Activated naive CD8-positive, alpha-beta T cell treated with anti-CD3 and anti-CD28 coated beads, Interleukin-2, amount 50 U/mL, for 24 hours (primary cell): ENCODE measurements around the gene PPP1R7.
A peak's percentile ranks its signal among the peaks of the same experiment; 100 is the strongest.

Experiments used
- ATAC-seq: fragments of 150-1000 bp; cut with Tn5 transposase; one replicate; pipeline ENCODE4 v1.10.0; 2021
- DNase-seq: peaks from one replicate; pipeline ENCODE4 v3.0.0; 2021
- H3K27ac Mint-ChIP-seq: one replicate; pipeline ENCODE4 v1.8.0; 2021; ENCODE audit warnings: mild to moderate bottlenecking, mixed read lengths
- H3K27me3 Mint-ChIP-seq: one replicate; pipeline ENCODE4 v1.8.0; 2021; ENCODE audit warnings: mixed read lengths
- H3K36me3 Mint-ChIP-seq: one replicate; pipeline ENCODE4 v1.8.0; 2021; ENCODE audit warnings: low read depth, mixed read lengths
- H3K4me1 Mint-ChIP-seq: one replicate; pipeline ENCODE4 v1.8.0; 2021; ENCODE audit warnings: mixed read lengths
- H3K4me3 Mint-ChIP-seq: one replicate; pipeline ENCODE4 v1.8.0; 2021; ENCODE audit warnings: mild to moderate bottlenecking, moderate library complexity, mixed read lengths
- H3K9me3 Mint-ChIP-seq: one replicate; pipeline ENCODE4 v1.8.0; 2021; ENCODE audit warnings: mixed read lengths

The PPP1R7 gene

GRCh38 chr2:241208058-241208457 lies 57.8 kb downstream of the PPP1R7 start:
- no peak for DNase-seq
- no peaks in the 10 kb centered on the region for H3K9me3 Mint-ChIP-seq
- H3K27ac Mint-ChIP-seq = no peak overlapping the region
- no peaks in the 10 kb centered on the region for H3K27me3 Mint-ChIP-seq
- H3K36me3 Mint-ChIP-seq = no peaks in the 10 kb centered on the region
- no peak for ATAC-seq
- H3K4me1 Mint-ChIP-seq = no peaks in the 10 kb centered on the region
- H3K4me3 Mint-ChIP-seq = no peak overlapping the region

- H3K36me3 Mint-ChIP-seq = no peaks in the 10 kb centered on the region
- DNase-seq (no peak), ATAC-seq (no peak)
- H3K4me3 Mint-ChIP-seq = no peak overlapping the region
- H3K4me1 Mint-ChIP-seq = no peaks in the 10 kb centered on the region
- no peaks in the 10 kb centered on the region for H3K9me3 Mint-ChIP-seq
- no peak overlapping the region for H3K27ac Mint-ChIP-seq
- H3K27me3 Mint-ChIP-seq = no peaks in the 10 kb centered on the region
These were observed 59.0 kb downstream of the PPP1R7 start for GRCh38 chr2:241209271-241209670.

- no peaks in the 10 kb centered on the region for H3K36me3 Mint-ChIP-seq
- no peaks in the 10 kb centered on the region for H3K27me3 Mint-ChIP-seq
- no peaks in the 10 kb centered on the region for H3K9me3 Mint-ChIP-seq
- H3K4me3 Mint-ChIP-seq = no peak overlapping the region
- no peaks in the 10 kb centered on the region for H3K4me1 Mint-ChIP-seq
- H3K27ac Mint-ChIP-seq = no peak overlapping the region
- no peak for ATAC-seq
- no peak for DNase-seq
These were observed 61.0 kb downstream of the PPP1R7 start for GRCh38 chr2:241211276-241211675.

GRCh38 chr2:241213041-241213440 lies 62.8 kb downstream of the PPP1R7 start:
- no peak overlapping the region for H3K27ac Mint-ChIP-seq
- ATAC-seq (no peak), DNase-seq (no peak)
- H3K4me3 Mint-ChIP-seq = no peak overlapping the region
- peaks cover 4% of the 10 kb centered on the region for H3K27me3 Mint-ChIP-seq
- H3K36me3 Mint-ChIP-seq = no peaks in the 10 kb centered on the region
- no peaks in the 10 kb centered on the region for H3K4me1 Mint-ChIP-seq
- no peaks in the 10 kb centered on the region for H3K9me3 Mint-ChIP-seq

GRCh38 chr2:241213567-241213966 lies 63.3 kb downstream of the PPP1R7 start:
- H3K27ac Mint-ChIP-seq = no peak overlapping the region
- H3K27me3 Mint-ChIP-seq = peaks cover 6% of the 10 kb centered on the region
- DNase-seq = no peak
- H3K4me1 Mint-ChIP-seq = peaks cover 2% of the 10 kb centered on the region
- no peaks in the 10 kb centered on the region for H3K9me3 Mint-ChIP-seq
- H3K4me3 Mint-ChIP-seq = no peak overlapping the region
- ATAC-seq = no peak
- H3K36me3 Mint-ChIP-seq = no peaks in the 10 kb centered on the region

- DNase-seq (no peak), ATAC-seq (no peak)
- Mint-ChIP-seq H3K27me3 (peaks cover 11% of the 10 kb centered on the region), H3K4me1 (peaks cover 7% of the 10 kb centered on the region), H3K27ac (no peak overlapping the region), H3K36me3 (no peaks in the 10 kb centered on the region), H3K9me3 (no peaks in the 10 kb centered on the region), H3K4me3 (no peak overlapping the region)
These were observed 63.9 kb downstream of the PPP1R7 start for GRCh38 chr2:241214209-241214608.

GRCh38 chr2:241214766-241215165 lies 64.5 kb downstream of the PPP1R7 start:
- Mint-ChIP-seq H3K4me1 (peaks cover 9% of the 10 kb centered on the region), H3K4me3 (no peak overlapping the region), H3K9me3 (no peaks in the 10 kb centered on the region), H3K27me3 (peaks cover 15% of the 10 kb centered on the region), H3K36me3 (no peaks in the 10 kb centered on the region), H3K27ac (no peak overlapping the region)
- no peak for DNase-seq
- no peak for ATAC-seq

GRCh38 chr2:241215421-241215820 lies 65.2 kb downstream of the PPP1R7 start:
- DNase-seq (no peak), ATAC-seq (no peak)
- Mint-ChIP-seq H3K4me1 (peaks cover 9% of the 10 kb centered on the region), H3K27ac (no peak overlapping the region), H3K9me3 (no peaks in the 10 kb centered on the region), H3K27me3 (peaks cover 17% of the 10 kb centered on the region), H3K4me3 (no peak overlapping the region), H3K36me3 (no peaks in the 10 kb centered on the region)

GRCh38 chr2:241216211-241216761 lies 66.0 kb downstream of the PPP1R7 start:
- DNase-seq (no peak), ATAC-seq (no peak)
- Mint-ChIP-seq H3K9me3 (no peaks in the 10 kb centered on the region), H3K4me1 (peaks cover 9% of the 10 kb centered on the region), H3K27me3 (peaks cover 17% of the 10 kb centered on the region), H3K36me3 (no peaks in the 10 kb centered on the region), H3K4me3 (peak overlapping the region; percentile 33), H3K27ac (no peak overlapping the region)

GRCh38 chr2:241217320-241218031 lies 67.2 kb downstream of the PPP1R7 start:
- Mint-ChIP-seq H3K27ac (no peak overlapping the region), H3K4me1 (peaks cover 9% of the 10 kb centered on the region), H3K36me3 (no peaks in the 10 kb centered on the region)

GRCh38 chr2:241218131-241219029 lies 68.1 kb downstream of the PPP1R7 start:
- ATAC-seq (peak; percentile 18), DNase-seq (peak; percentile 42)
- Mint-ChIP-seq H3K9me3 (no peaks in the 10 kb centered on the region), H3K27me3 (peaks cover 17% of the 10 kb centered on the region), H3K27ac (peak overlapping the region; percentile 65), H3K4me3 (peak overlapping the region; percentile 85), H3K4me1 (peaks cover 9% of the 10 kb centered on the region), H3K36me3 (no peaks in the 10 kb centered on the region)

More at GRCh38 chr2:241217320-241218031, 67.2 kb downstream of the PPP1R7 start:
- Mint-ChIP-seq H3K27me3 (peaks cover 17% of the 10 kb centered on the region), H3K4me3 (peak overlapping the region; percentile 71), H3K9me3 (no peaks in the 10 kb centered on the region)
- peak; percentile 39 for DNase-seq
- peak; percentile 21 for ATAC-seq

- Mint-ChIP-seq H3K27ac (no peak overlapping the region), H3K36me3 (no peaks in the 10 kb centered on the region), H3K27me3 (peaks cover 17% of the 10 kb centered on the region), H3K4me3 (peak overlapping the region; percentile 85), H3K9me3 (no peaks in the 10 kb centered on the region), H3K4me1 (peaks cover 9% of the 10 kb centered on the region)
- ATAC-seq (no peak), DNase-seq (no peak)
These were observed 68.7 kb downstream of the PPP1R7 start for GRCh38 chr2:241219030-241219382.

- no peak for DNase-seq
- peaks cover 9% of the 10 kb centered on the region for H3K4me1 Mint-ChIP-seq
- no peaks in the 10 kb centered on the region for H3K36me3 Mint-ChIP-seq
- H3K9me3 Mint-ChIP-seq = no peaks in the 10 kb centered on the region
- no peak for ATAC-seq
- H3K27me3 Mint-ChIP-seq = peaks cover 17% of the 10 kb centered on the region
- H3K4me3 Mint-ChIP-seq = no peak overlapping the region
- H3K27ac Mint-ChIP-seq = no peak overlapping the region
These were observed 69.6 kb downstream of the PPP1R7 start for GRCh38 chr2:241219856-241220356.

GRCh38 chr2:241223211-241224017 lies 73.1 kb downstream of the PPP1R7 start:
- no peak overlapping the region for H3K27ac Mint-ChIP-seq
- H3K4me3 Mint-ChIP-seq = no peak overlapping the region
- peaks cover 13% of the 10 kb centered on the region for H3K27me3 Mint-ChIP-seq
- DNase-seq = no peak
- no peaks in the 10 kb centered on the region for H3K9me3 Mint-ChIP-seq
- peaks cover 3% of the 10 kb centered on the region for H3K36me3 Mint-ChIP-seq
- H3K4me1 Mint-ChIP-seq = peaks cover 8% of the 10 kb centered on the region
- ATAC-seq = peak; percentile 25
